GM12873 (cell line): Measurements from ENCODE around the gene PLEKHG5.

Experiments
- TF ChIP-seq, protein P1 (sequence below): IDR thresholded peaks from 2 replicates; pipeline ENCODE4 v1.5.1; 2012; ENCODE audit warnings: low read depth, mild to moderate bottlenecking, moderate library complexity, low read length, control low read depth; ENCODE audit not compliant: insufficient read depth; ENCODE audit errors: missing control alignments

The PLEKHG5 gene

DNA sequence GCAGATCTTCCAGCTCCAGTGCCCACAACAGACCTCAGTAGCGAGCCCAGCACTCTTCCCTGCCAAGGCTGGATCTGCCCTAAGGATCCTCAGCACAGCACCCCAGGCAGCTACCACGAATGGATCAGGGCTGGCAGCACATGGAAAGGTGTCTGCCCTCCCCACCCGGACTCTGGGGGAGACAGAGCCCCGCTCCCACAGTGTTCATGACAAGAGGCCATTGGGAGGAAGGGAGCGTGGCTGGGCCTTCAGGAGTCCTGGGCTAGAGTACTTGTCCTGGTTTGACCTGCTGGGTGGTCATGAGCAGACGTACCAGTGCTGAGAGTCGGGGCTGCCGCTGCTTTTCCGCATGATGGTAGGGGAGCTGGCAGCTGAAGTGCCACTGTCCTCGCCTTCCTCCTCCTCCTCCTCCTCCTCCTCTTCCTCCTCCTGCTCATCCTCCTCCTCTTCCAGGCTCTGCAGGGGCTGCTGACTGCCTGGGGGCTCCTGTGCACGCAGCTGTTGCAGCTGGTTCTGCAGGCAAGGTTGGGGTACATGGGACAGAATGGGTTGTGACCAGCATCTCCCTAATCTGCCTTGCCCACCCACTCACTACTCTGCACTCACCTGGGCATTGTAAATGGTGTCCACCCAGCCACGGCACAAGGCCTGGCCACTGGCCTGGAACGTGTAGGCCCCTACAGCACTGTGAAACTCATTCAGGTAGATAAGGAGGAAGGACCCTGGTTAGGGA lies 22.6 kb downstream of the PLEKHG5 start:
- TF ChIP-seq, protein P1, sequence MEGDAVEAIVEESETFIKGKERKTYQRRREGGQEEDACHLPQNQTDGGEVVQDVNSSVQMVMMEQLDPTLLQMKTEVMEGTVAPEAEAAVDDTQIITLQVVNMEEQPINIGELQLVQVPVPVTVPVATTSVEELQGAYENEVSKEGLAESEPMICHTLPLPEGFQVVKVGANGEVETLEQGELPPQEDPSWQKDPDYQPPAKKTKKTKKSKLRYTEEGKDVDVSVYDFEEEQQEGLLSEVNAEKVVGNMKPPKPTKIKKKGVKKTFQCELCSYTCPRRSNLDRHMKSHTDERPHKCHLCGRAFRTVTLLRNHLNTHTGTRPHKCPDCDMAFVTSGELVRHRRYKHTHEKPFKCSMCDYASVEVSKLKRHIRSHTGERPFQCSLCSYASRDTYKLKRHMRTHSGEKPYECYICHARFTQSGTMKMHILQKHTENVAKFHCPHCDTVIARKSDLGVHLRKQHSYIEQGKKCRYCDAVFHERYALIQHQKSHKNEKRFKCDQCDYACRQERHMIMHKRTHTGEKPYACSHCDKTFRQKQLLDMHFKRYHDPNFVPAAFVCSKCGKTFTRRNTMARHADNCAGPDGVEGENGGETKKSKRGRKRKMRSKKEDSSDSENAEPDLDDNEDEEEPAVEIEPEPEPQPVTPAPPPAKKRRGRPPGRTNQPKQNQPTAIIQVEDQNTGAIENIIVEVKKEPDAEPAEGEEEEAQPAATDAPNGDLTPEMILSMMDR, result no peak

- TF ChIP-seq, protein P1, result no peak
Measured at GRCh38 chr1:6467744-6468688, 23.5 kb downstream of the PLEKHG5 start.

- TF ChIP-seq, protein P1, result no peak
Measured at GRCh38 chr1:6467224-6467623, 24.2 kb downstream of the PLEKHG5 start.

DNA sequence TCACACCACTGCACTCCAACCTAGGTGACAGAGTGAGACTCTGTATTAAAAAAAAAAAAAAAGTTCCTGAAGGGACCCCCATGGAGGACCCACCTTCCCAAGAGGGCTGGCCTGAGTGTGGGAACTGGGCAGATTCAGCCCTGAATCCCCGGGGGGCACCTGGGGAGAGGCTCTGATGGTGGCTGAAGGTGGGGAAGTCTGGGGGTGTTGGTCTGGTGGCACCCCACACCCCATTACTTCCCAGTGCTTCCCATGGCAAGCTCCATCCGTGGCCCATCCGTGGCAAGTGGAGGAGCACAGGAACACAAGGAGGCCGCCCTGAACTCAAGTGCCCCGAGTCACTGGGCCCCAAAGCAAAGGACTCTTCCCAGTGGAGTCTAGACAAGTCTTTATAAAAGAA lies 24.7 kb downstream of the PLEKHG5 start:
- TF ChIP-seq, protein P1, result no peak

DNA sequence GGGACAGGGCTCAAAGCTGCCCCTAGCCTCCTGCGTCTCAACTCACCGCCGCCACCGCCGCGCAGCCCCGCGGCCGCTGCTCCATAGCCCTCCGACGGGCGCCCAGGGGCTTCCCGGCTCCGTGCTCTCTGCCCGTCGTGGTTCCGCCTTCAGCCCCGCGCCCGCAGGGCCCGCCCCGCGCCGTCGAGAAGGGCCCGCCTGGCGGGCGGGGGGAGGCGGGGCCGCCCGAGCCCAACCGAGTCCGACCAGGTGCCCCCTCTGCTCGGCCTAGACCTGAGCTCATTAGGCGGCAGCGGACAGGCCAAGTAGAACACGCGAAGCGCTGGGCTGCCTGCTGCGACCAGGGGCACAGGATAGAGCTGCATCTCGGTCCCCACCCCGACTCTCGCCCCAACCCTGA lies 25.4 kb downstream of the PLEKHG5 start, which contains the start of gene TNFRSF25:
TSS of gene TNFRSF25 (minus strand) at position 151 of the 400 bp plus-strand sequence. CDS start at position 85, 66 bp downstream.
- TF ChIP-seq, protein P1, result no peak

DNA sequence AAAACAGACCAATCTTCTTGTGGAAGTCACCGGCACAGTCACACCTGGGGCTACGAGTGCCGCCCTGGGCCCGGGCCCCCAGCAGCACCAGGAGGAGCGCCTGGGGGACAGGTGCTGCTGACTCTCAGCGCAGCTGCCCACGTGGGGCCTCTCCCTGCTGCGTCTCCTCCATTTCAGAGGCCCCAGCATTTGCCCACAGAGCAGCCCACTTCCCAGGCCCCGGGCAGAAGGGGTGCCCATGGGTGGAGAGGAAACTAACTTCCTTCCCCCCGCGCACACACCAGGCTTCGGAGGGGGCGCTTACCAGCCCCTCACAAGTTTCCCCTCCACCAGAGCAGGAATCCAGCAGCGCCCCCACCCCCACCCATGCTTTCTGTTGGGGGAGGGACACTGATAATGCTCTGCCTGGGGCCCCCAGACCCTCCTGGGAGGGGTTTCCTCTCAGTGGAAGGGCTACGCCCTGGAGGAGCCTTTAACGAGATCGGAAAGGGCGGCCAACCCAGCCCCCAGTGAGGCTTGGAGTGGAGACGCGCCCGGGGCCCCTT lies 25.9 kb downstream of the PLEKHG5 start:
- TF ChIP-seq, protein P1, result no peak

- TF ChIP-seq, protein P1, result no peak
Measured at GRCh38 chr1:6464915-6465314, 26.6 kb downstream of the PLEKHG5 start.
